ENCODE measurements around the gene RASA1. TPM values are rescaled to one million over a fixed set of nuclear protein-coding genes. Genes with fewer than 3 reads are reported as not detected.

Gene RASA1
- total RNA-seq, 2 donors from 2014 or later = 15.6 to 17.8 TPM

- DNase-seq (no peak), ATAC-seq (no peak)
- Histone ChIP-seq H3K27ac (no peak overlapping the region), H3K4me1 (peaks cover 8% of the 10 kb centered on the region), H3K36me3 (replicated peaks in 1 of 2; ENCODE audit: insufficient read depth in 1 of 2, low read depth in 2 of 2) (peaks cover 0 to 9% of the 10 kb centered on the region in 2 donors), H3K27me3 (no peaks in the 10 kb centered on the region), H3K4me3 (no peak overlapping the region), H3K9me3 (no peaks in the 10 kb centered on the region)
- TF ChIP-seq POLR2A (IDR thresholded peaks at IDR 0.05) (no peak), CTCF (IDR thresholded peaks at IDR 0.05) (no peak)
- intact Hi-C loops (cut with DNase I) = no loop called here
Observed at GRCh38 chr5:87369431-87369830, 101.7 kb downstream of the RASA1 start.

GRCh38 chr5:87372705-87373104, 105.0 kb downstream of the RASA1 start:
- intact Hi-C loops (cut with DNase I) = no loop called here
- no peaks in the 10 kb centered on the region for H3K9me3 ChIP-seq

GRCh38 chr5:87382224-87382623, 114.5 kb downstream of the RASA1 start:
- H3K27ac ChIP-seq = no peak overlapping the region
- intact Hi-C loops (cut with DNase I) = no loop called here
- no peak overlapping the region for H3K4me3 ChIP-seq
- DNase-seq (no peak), ATAC-seq (no peak)
- TF ChIP-seq POLR2A (IDR thresholded peaks at IDR 0.05) (no peak), CTCF (IDR thresholded peaks at IDR 0.05) (no peak)
- no peaks in the 10 kb centered on the region for H3K27me3 ChIP-seq
- H3K9me3 ChIP-seq = no peaks in the 10 kb centered on the region
- H3K36me3 ChIP-seq (replicated peaks in 1 of 2; ENCODE audit: insufficient read depth in 1 of 2, low read depth in 2 of 2) = peaks cover 0 to 5% of the 10 kb centered on the region in 2 donors
- 90 to 100% methylated on average over 1 of the region's 1 CpG for WGBS, 2 donors
- H3K4me1 ChIP-seq = no peaks in the 10 kb centered on the region

More at GRCh38 chr5:87372705-87373104, 105.0 kb downstream of the RASA1 start:
- 40 to 42% methylated on average over 2 of the region's 2 CpGs for WGBS, 2 donors
- ATAC-seq (no peak), DNase-seq (no peak)
- no peaks in the 10 kb centered on the region for H3K27me3 ChIP-seq
- H3K4me1 ChIP-seq = no peaks in the 10 kb centered on the region
- no peak overlapping the region for H3K4me3 ChIP-seq
- no peak for TF ChIP-seq CTCF (IDR thresholded peaks at IDR 0.05)
- TF ChIP-seq POLR2A (IDR thresholded peaks at IDR 0.05) = no peak
- peaks cover 0 to 12% of the 10 kb centered on the region in 2 donors for H3K36me3 ChIP-seq (replicated peaks in 1 of 2; ENCODE audit: insufficient read depth in 1 of 2, low read depth in 2 of 2)
- no peak overlapping the region for H3K27ac ChIP-seq

- WGBS, 2 donors = 92 to 97% methylated on average over 1 of the region's 1 CpG
- ATAC-seq (no peak), DNase-seq (no peak)
- Histone ChIP-seq H3K9me3 (no peaks in the 10 kb centered on the region), H3K27ac (no peak overlapping the region), H3K27me3 (no peaks in the 10 kb centered on the region), H3K4me1 (no peaks in the 10 kb centered on the region), H3K36me3 (replicated peaks in 1 of 2; ENCODE audit: insufficient read depth in 1 of 2, low read depth in 2 of 2) (peaks cover 0 to 6% of the 10 kb centered on the region in 2 donors), H3K4me3 (no peak overlapping the region)
- intact Hi-C loops (cut with DNase I) = no loop called here
- TF ChIP-seq CTCF (IDR thresholded peaks at IDR 0.05) (no peak), POLR2A (IDR thresholded peaks at IDR 0.05) (no peak)
Observed at GRCh38 chr5:87383216-87383615, 115.5 kb downstream of the RASA1 start.

GRCh38 chr5:87385802-87386201, 118.1 kb downstream of the RASA1 start:
- H3K4me3 ChIP-seq = no peak overlapping the region
- no peaks in the 10 kb centered on the region for H3K9me3 ChIP-seq
- no peaks in the 10 kb centered on the region for H3K27me3 ChIP-seq
- DNase-seq = no peak
- 69 to 71% methylated on average over 2 of the region's 2 CpGs for WGBS, 2 donors
- H3K36me3 ChIP-seq (replicated peaks in 1 of 2; ENCODE audit: insufficient read depth in 1 of 2, low read depth in 2 of 2) = peaks cover 0 to 10% of the 10 kb centered on the region in 2 donors
- intact Hi-C loops (cut with DNase I) = no loop called here
- ATAC-seq = no peak
- H3K4me1 ChIP-seq = peaks cover 5% of the 10 kb centered on the region
- no peak overlapping the region for H3K27ac ChIP-seq
- TF ChIP-seq CTCF (IDR thresholded peaks at IDR 0.05) (no peak), POLR2A (IDR thresholded peaks at IDR 0.05) (no peak)
